Stimulated activated CD4-positive, alpha-beta T cell treated with anti-CD3 and anti-CD28 coated beads, TNF-alpha, amount 100 ng/mL, for 48 hours (primary cell): ENCODE data around the gene FAM236C.
"Not testable (repeated sequence)": the region's sequence is repeated elsewhere in the genome, so short reads cannot be mapped to it uniquely, and the experiment has no call there.

Source experiments
- DNase-seq, 3 donors: peaks; one replicate each; pipeline ENCODE4 v3.0.0-alpha.2; 2020; ENCODE audit warnings: low read depth in 3 of 3

FAM236C gene

DNA sequence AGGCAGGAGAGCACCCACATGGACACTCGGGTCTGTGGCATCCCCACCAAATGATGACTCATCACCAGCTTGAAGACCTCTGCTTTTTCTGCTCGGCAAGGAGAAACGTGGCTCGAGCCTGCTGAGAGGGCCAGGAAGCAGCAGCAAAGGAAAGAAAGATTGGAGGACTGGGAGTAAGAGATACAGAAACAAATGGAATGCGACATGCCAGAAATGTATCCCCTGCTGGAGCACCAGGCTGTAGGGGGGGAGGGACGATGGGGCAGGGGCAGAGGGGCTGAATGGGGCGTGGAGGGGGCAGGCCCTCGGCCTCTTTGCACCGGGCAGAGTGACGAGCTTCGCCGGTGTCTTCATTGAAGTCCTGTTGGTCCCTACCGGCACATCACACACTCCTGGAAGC lies at the start of gene FAM236C:
FAM236C (plus strand) TSS at position 301 of the 400 bp plus-strand sequence. CDS start 100 bp downstream, outside the sequence.
- not testable (repeated sequence) for DNase-seq

- DNase-seq: not testable (repeated sequence)
These were observed 29.5 kb upstream of the FAM236C start for GRCh38 chrX:72882898-72883297.

DNA sequence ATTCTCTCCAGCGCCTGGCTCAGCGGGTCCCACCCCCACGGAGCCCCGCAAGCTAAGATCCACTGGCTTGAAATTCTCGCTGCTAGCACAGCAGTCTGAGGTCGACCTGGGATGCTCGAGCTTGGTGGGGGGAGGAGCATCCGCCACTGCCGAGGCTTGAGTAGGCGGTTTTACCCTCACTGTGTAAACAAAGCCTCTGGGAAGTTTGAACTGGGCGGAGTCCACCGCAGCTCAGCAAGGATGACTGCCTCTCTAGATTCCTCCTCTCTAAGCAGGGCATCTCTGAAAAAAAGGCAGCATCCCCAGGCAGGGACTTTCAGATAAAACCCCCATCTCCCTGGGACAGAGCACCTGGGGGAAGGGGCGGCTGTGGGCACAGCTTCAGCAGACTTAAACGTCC lies 22.7 kb upstream of the FAM236C start:
- DNase-seq: not testable (repeated sequence)

- not testable (repeated sequence) for DNase-seq
These were observed 3.7 kb downstream of the FAM236C start for GRCh38 chrX:72916096-72916495.

GRCh38 chrX:72932283-72932682 lies 19.9 kb downstream of the FAM236C start:
- DNase-seq: not testable (repeated sequence)

GRCh38 chrX:72936455-72936854 lies 24.0 kb downstream of the FAM236C start:
- not testable (repeated sequence) for DNase-seq

DNA sequence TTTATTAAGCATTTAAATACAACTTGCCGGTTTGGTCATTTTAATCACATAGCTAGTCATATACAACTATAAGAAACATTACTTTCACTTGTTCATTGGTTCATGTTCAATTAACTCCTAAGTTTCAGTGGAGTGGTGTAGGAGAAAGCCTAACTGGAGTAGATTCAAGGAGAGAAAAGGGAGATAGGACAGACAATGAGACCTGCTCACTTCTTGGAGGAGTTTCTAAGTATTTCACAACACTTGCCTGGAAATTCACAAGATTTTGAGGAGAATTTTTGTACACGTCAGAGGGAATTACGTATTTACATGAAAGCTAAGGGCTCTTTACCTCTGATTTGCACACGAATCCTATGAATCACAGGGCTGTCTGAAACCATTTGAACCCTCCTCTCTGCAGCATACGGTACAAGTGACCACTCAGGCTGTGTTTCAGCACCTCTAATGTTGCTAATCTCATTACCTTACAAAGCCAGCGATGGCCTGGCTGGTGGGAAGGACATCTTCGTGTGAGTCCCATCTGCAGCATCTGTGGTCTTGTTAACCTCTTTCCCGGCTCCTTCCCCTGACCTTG lies 24.6 kb downstream of the FAM236C start:
- not testable (repeated sequence) for DNase-seq

GRCh38 chrX:72937906-72938305 lies 25.5 kb downstream of the FAM236C start, which contains the start of gene FAM236A:
Gene FAM236A (plus strand): TSS chrX:72938206. CDS start chrX:72938263, 57 bp downstream.
- DNase-seq: not testable (repeated sequence)

- DNase-seq: not testable (repeated sequence)
These were observed 29.9 kb downstream of the FAM236C start for GRCh38 chrX:72942272-72942671.

DNA sequence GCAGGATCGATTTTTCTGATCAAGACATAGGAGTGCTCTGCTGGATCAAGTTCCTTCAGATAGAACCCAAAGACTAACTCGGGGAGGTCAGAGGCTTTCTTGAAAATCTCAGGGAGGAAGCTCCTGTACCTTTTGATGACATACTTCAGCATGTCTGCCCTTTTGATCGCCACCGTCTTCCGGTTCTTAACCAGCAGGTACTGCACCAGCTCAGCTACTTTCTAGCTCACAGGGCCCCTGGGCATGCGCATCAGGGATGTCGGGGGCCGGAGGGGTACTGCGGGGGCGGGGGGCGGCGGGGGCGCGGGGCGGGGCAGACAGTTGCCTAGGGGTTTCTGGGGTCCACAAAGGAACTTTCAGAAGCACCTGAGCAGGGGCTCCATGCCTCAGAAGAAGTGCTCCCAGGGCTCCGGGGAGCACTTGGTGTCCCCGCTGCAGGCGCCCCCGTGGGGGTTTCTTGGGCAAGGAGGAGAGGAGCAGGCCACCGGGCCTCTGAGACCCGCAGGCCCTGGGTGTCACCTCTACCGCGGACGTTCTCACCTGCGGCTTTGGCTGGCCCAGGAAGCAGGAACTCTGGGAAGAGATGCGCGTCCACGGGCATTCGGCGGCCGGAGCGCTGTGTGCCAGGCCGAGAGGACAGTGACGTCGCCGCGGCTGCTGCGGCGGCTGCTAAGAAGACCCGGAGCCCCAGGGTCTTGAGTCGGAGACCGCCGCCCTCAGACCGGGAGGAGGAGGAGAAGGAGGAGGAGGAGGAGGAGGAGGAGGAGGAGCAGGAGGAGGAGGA lies 30.8 kb downstream of the FAM236C start:
- DNase-seq: not testable (repeated sequence)

DNA sequence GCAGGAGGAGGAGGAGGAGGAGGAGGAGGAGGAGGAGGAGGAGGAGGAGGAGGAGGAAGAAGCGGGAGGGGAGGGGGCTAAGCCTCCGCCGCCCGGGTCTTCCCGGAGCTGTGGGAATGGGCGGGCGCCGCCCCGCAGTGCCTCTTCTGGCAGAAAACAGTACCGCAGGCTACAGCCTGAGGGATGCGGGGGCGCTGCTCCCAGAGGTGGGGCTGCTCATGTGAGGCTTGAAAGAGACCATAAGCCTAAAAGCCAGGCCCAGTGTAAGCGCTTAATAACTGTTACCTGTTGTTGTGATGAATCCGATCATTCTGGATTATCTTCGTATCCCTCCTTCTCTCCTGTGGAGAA lies 31.4 kb downstream of the FAM236C start, which contains the start of gene DMRTC1:
DMRTC1 (minus strand) TSS at position 19 of the 351 bp plus-strand sequence. CDS start 68,143 bp downstream, outside the sequence.
- not testable (repeated sequence) for DNase-seq

GRCh38 chrX:72959971-72960370 lies 47.6 kb downstream of the FAM236C start:
- DNase-seq: not testable (repeated sequence)
